Heart right ventricle (tissue), 16 donors: ENCODE data around the gene MXRA7. TPM values are rescaled to one million over a fixed set of nuclear protein-coding genes. Genes with fewer than 3 reads are reported as not detected.

Source experiments
- ATAC-seq, 8 donors: fragments of 200-7000 bp; cut with Tn5 transposase; one replicate each; pipeline ENCODE4 v1.9.1; 2020; ENCODE audit warnings: mild to moderate bottlenecking in 8 of 8, moderate library complexity in 8 of 8, moderate number of reproducible peaks in 1 of 8
- DNase-seq, 2 donors: peaks; one replicate each; pipeline ENCODE4 v3.0.0-alpha.2; 2020
- H3K27ac ChIP-seq, 10 donors: fragments of 200-600 bp; sonication (generic) in 2 of 10; one replicate each; pipeline versions ENCODE4 v1.5.0 to v1.8.0; 2020 to 2022; ENCODE audit warnings: mild to moderate bottlenecking in 3 of 10
- H3K27me3 ChIP-seq, 7 donors: fragments of 200-600 bp; one replicate each; pipeline ENCODE4 v1.8.0; 2021 to 2022; ENCODE audit warnings: mild to moderate bottlenecking in 2 of 7
- H3K36me3 ChIP-seq, 9 donors: fragments of 200-600 bp; sonication (generic) in 1 of 9; one replicate each; pipeline versions ENCODE4 v1.5.0 to v1.8.0; 2020 to 2022; ENCODE audit warnings: mild to moderate bottlenecking in 2 of 9
- H3K4me1 ChIP-seq, 9 donors: fragments of 200-600 bp; sonication (generic) in 1 of 9; one replicate each; pipeline versions ENCODE4 v1.5.0 to v1.8.0; 2020 to 2022; ENCODE audit warnings: mild to moderate bottlenecking in 4 of 9
- H3K4me3 ChIP-seq, 10 donors: fragments of 200-600 bp; sonication (generic) in 2 of 10; one replicate each; pipeline versions ENCODE4 v1.5.0 to v1.8.0; 2020 to 2022; ENCODE audit warnings: mild to moderate bottlenecking in 7 of 10, moderate library complexity in 2 of 10
- H3K9me3 ChIP-seq, 11 donors: fragments of 200-600 bp in 10 of 11; sonication (generic) in 2 of 11; one replicate each; pipeline versions ENCODE4 v1.5.0 to v1.8.0; 2013 to 2022; ENCODE audit warnings: mild to moderate bottlenecking in 2 of 11, control low read depth in 1 of 11, moderate library complexity in 1 of 11
- CTCF ChIP-seq, 9 donors: fragments of 200-600 bp; sonication (generic) in 2 of 9; IDR thresholded peaks; one replicate each; pipeline versions ENCODE4 v1.5.0 to v1.8.0; 2021 to 2022; ENCODE audit warnings: antibody characterized with exemption in 9 of 9, mild to moderate bottlenecking in 5 of 9, moderate library complexity in 1 of 9
- WGBS, 2 donors: extraction: QIAGEN DNeasy Blood & Tissue Kit; methylation state at CpG; one replicate each; pipeline ENCODE4 v1.1.7; 2013; ENCODE audit warnings: inconsistent platforms in 1 of 2; 5-methylcytosine and 5-hydroxymethylcytosine counted together
- intact Hi-C, 10 donors: fragments of 100-400 bp; cut with DNase I; formaldehyde crosslinking; loops; one replicate each; pipeline versions ENCODE4 v1.11.1 to v1.14.2; 2022
- polyA plus RNA-seq, 2 donors: library from polyadenylated mRNA; stranded (reverse); fragments of 200-250 nt; gene quantifications; one replicate each; pipeline ENCODE4 v1.2.3, GENCODE V29; 2013
- total RNA-seq, 10 donors: library from RNA; stranded (reverse); fragmentation: NEBNext Ultra II Directional in 3 of 10; extraction: Animal tissue kit (Norgen Biotek cat#: 25700) in 3 of 10; gene quantifications; one replicate each; pipeline versions ENCODE4 v1.2.1 to v1.2.4, GENCODE V29; 2021 to 2023
- donor health status: Arrhythmogenic right ventricular cardiomyopathy.
- donor health status: ischemic (EF 13 %, LVEDD 7.1; RV severe dilation, severe dysfunction).
- donor health status: healthy with polysubstance abuse.
- donor health status: DM: no; HTN: yes; CAD: no.
- donor health status: DM: no; HTN: no; CAD: no.
- donor health status: ischemic (EF 25% LVEDD 6.9; RV normal size, moderate dysfunction).
- donor health status: ischemic (EF 25% LVEDD 5.7; RV mildly dilated, moderate dysfunction).
- donor health status: healthy.
- donor health status: DM: yes; HTN: yes; CAD: no.
- donor health status: Ischemic cardiomyopathy.
- donor health status: ischemic (EF 35%, LVEDD 5.7; RV mildly dilated, moderate dysfunction).
- donor health status: nonischemic (EF 11% LVEDD 7.7; RV severe dilation, severe dysfunction).
- donor health status: DM: yes; HTN: yes; CAD: no.
- donor health status: PGD.
- donor health status: ischemic (EF 29% LVEDD 5.4; RV normal size, mild dysfunction).
- donor health status: nonischemic (EF 23%, LVEDD 6.1; RV moderate dilation, normal function).

The MXRA7 gene
- total and polyA plus RNA-seq, 12 donors: 121 to 586 (median 413) TPM

DNA sequence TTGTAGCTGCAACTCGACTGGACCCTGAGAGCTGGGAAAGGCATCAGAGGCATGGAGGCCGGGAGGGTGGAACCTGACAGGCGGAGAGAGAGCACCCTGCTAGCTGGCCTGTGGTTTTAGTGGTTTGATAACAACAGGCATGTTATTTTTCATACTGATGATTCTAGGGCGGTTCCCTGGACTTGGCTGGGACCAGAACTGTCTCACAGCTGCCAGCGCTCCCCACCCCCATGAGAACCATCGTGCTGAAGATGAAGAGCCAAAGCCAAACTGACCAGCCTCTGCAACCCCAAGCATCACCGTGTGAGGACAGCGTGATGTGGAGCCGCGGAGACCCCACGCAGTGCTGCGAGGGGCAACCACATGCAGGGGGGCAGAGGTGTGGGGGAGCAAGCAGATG lies 28.5 kb downstream of the MXRA7 start:
- ATAC-seq: peak; percentile 21 to 72 (median 49)
- WGBS, 2 donors: 45 to 50% methylated on average over 12 of the region's 12 CpGs
- Histone ChIP-seq H3K9me3 (no peaks in the 10 kb centered on the region), H3K4me1 (peaks cover 39 to 70% (median 60%) of the 10 kb centered on the region in 9 donors), H3K27ac (peak overlapping the region; percentile 49 to 99 (median 90)), H3K27me3 (no peaks in the 10 kb centered on the region), H3K4me3 (peak overlapping the region in 3 of 10 donors; percentile 6 to 14 (median 7)), H3K36me3 (peaks cover 0 to 82% (median 16%) of the 10 kb centered on the region in 9 donors)
- TF ChIP-seq CTCF (IDR thresholded peaks at IDR 0.05): no peak
- intact Hi-C loops: loop anchor here in 3 of 10 donors (5.0 kb wide), 2 partner anchors 35 to 125 kb away; no protein-coding TSS in a partner anchor
- peak; percentile 58 to 61 for DNase-seq

DNA sequence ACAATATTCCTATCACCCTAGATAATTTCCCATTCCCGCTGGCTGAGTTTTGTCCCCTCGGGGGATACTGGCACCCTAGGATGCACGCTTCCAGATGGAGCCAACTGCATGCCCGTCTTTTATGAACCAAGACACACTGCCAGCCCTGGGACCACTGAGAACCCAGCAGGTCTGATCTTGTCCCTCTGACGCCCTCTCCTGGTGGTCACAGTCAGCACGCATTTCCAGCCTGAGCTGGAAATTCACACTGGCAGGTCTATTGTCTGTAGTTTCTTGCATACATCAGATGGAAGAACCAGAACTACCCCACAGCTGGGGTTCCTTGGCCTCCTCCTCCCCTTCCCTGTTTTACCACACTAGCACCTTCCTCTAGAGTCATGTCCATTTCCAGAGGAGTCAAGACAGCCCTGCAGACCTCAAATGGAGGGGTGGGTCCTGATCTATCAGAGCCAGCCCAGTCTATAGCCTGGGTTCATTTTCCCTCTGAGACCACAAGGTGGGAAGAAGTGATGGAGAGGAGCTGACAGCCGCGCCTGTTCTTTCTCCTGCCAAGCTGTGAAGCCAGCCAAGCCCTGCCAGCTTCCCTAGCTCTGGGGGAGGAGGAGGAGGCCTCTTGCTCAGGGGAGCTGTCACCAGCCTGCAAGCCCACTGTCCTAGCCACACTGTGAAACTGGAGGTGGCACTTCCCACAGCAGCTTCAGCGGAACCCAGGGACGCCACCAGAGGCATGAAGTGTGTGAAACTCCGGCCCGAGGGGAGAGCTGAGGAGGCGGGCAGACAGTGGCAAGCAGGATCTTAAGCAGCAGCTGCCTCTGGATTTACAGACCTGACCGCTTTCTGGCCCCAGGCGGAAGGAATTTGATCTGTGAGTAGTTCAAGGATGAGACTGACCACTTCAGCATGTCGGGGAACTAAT lies 29.3 kb downstream of the MXRA7 start:
- H3K4me3 ChIP-seq: peak overlapping the region in 3 of 10 donors; percentile 6 to 14 (median 7)

GRCh38 chr17:76679239-76679638 lies 31.5 kb downstream of the MXRA7 start:
- H3K4me3 ChIP-seq: no peak overlapping the region
- TF ChIP-seq CTCF (IDR thresholded peaks at IDR 0.05): no peak
- ATAC-seq: no peak
- intact Hi-C loops: loop anchor here in 2 of 10 donors (5.0 to 10.0 kb wide), 2 partner anchors 33 to 46 kb away; partner anchors contain the start of genes JMJD6 (in 1 of the 2), METTL23 (in 1 of the 2) and MXRA7 (in 1 of the 2)
- H3K4me1 ChIP-seq: peaks cover 20 to 45% (median 30%) of the 10 kb centered on the region in 9 donors
- no peaks in the 10 kb centered on the region for H3K9me3 ChIP-seq
- WGBS, 2 donors: 59 to 80% methylated on average over 1 of the region's 1 CpG
- no peak for DNase-seq
- H3K27ac ChIP-seq: peak overlapping the region in 1 of 10 donors; percentile 36
- no peaks in the 10 kb centered on the region for H3K27me3 ChIP-seq
- H3K36me3 ChIP-seq: peaks cover 0 to 80% (median 15%) of the 10 kb centered on the region in 9 donors

More for the DNA sequence above, 29.3 kb downstream of the MXRA7 start:
- no peaks in the 10 kb centered on the region for H3K27me3 ChIP-seq
- H3K9me3 ChIP-seq: no peaks in the 10 kb centered on the region
- 41% methylated on average over 16 of the region's 16 CpGs for WGBS, 2 donors
- peak; percentile 50 to 80 (median 73) for TF ChIP-seq CTCF (IDR thresholded peaks at IDR 0.05)
- H3K27ac ChIP-seq: peak overlapping the region; percentile 49 to 99 (median 90)
- ATAC-seq: peak; percentile 30 to 76 (median 62)
- peaks cover 0 to 85% (median 22%) of the 10 kb centered on the region in 9 donors for H3K36me3 ChIP-seq
- intact Hi-C loops: loop anchor here in 4 of 10 donors (2.0 to 5.0 kb wide), 3 partner anchors 33 to 124 kb away; no protein-coding TSS in a partner anchor
- peak; percentile 68 to 73 for DNase-seq
- peaks cover 32 to 62% (median 52%) of the 10 kb centered on the region in 9 donors for H3K4me1 ChIP-seq

GRCh38 chr17:76678330-76678729 lies 32.4 kb downstream of the MXRA7 start:
- no peak for TF ChIP-seq CTCF (IDR thresholded peaks at IDR 0.05)
- 77 to 87% methylated on average over 12 of the region's 12 CpGs for WGBS, 2 donors
- Histone ChIP-seq H3K27ac (peak overlapping the region in 2 of 10 donors; percentile 36 to 40), H3K4me1 (peaks cover 15 to 38% (median 23%) of the 10 kb centered on the region in 9 donors), H3K9me3 (no peaks in the 10 kb centered on the region), H3K27me3 (no peaks in the 10 kb centered on the region), H3K4me3 (no peak overlapping the region), H3K36me3 (peaks cover 0 to 75% (median 12%) of the 10 kb centered on the region in 9 donors)
- no peak for DNase-seq
- intact Hi-C loops: loop anchor here in 2 of 10 donors (5.0 to 10.0 kb wide), 2 partner anchors 34 to 46 kb away; partner anchors contain the start of genes JMJD6 (in 1 of the 2), METTL23 (in 1 of the 2) and MXRA7 (in 1 of the 2)
- ATAC-seq: no peak
